GM21717 (cell line): ENCODE data around the gene TMEM215.
"Not testable (repeated sequence)": the region's sequence is repeated elsewhere in the genome, so short reads cannot be mapped to it uniquely, and the experiment has no call there.

Experiments used
- ATAC-seq: cut with Tn5 transposase; IDR thresholded peaks from one replicate; pipeline ENCODE4 v1.9.1; 2021; ENCODE audit warnings: mild to moderate bottlenecking, moderate library complexity; ENCODE audit not compliant: unreplicated experiment

Gene TMEM215, protein sequence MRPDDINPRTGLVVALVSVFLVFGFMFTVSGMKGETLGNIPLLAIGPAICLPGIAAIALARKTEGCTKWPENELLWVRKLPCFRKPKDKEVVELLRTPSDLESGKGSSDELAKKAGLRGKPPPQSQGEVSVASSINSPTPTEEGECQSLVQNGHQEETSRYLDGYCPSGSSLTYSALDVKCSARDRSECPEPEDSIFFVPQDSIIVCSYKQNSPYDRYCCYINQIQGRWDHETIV

DNA sequence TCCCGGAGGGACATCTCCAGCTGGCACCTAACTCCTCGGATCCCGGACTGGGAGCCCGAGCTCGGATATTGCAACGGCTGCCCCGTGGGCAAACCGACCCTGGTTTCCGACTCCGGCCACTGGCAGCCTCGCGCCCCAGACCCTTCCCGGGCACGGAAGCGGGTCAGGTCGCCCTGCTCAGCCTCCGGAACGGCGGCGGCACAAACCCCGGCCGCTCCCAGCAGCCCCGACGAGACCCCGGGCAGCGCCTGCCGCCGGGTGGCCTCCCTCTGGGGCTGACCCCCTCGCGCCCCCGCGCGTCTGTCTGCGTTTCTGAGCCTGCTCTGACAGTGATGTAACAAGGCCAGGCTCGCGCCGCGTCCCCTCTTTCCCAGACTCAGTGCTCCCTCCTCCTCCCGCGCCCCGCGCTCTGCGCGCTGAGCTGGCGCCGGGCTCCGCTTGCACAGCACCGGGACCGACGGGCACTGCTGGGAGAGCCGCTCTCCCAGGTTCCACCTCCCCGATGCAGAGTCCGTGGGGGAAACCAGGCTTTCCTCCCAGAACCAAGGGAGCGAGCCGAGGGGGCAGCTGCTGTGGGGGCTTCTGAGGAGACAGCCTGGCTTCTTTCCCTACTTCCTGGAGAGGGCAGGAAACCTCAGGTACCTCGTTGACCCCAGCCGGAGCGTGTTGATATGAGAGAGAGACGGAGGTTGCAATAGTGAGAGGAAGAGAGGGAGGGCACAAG lies at the start of gene TMEM215:
Gene TMEM215 (plus strand): TSS at position 373 of the 724 bp plus-strand sequence. CDS start 644 bp downstream, outside the sequence.
- no peak for ATAC-seq

DNA sequence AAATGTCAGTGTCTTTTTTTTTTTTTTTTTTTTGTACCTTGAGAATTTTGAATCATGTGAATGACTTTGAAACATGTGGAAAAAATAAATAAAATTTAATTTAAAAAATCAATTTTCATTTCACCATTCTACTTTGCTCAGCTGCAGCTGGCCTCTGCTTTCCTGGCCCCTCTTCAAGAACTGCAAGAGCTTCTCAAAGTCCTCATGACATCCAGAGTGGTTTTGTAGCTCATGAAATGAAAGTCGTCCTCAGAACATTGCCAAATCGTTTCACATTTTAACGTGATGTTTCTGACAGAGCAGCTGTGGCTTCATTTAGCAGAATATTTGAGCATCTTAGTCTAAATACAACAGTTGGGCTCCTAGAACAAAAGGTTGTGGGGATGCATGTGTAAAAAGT lies 47.9 kb upstream of the TMEM215 start:
- no peak for ATAC-seq

DNA sequence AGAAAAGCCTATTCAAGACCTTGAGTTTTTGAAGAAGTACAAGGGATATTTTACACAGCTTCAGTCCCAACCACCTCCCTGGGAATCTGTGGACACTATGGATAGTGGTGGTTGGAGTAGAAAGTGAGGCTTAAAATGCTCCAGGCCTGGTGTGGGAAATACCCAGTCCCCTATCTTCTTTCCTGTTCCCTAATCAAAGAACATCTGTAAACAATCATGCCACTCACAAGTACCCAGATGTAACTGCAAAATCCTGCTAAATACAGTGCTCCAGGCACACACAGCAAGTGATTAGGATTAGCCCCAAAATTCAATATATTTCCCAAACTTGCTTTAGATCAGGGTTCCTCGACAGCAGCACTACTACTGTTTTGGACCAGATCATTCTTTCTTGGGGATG lies 46.0 kb upstream of the TMEM215 start:
- ATAC-seq, result no peak

DNA sequence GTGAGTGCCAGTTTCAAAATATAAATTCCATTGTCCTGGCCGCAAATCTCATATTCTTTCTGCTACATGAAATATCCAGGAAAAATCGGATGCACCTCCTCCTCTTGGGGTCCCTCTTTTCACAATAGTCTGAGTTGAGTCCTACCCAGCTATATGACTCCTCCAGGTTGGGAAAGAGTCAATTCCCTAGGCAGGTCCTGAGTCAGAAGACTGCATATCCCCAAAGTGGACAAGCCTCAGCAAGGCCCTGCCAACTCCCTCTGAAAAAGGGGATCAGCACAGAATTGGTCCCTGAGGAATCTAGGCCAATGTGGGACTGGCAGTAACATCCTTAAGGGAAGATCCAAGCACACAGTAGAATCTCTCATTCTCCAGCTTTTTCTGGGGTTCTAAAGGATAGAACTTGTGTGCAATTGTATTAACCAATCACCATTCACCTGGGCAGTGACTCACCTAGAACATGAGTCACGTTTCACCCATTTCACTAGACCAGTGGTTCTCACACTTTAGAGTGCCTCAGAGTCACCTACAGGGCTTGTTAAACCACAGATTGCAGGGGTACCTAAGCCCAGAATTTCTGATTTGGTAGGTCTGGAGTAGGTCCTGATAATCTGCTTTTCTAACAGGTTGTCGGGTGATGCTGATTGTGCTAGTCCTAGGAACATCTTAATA lies 44.7 kb upstream of the TMEM215 start:
- no peak for ATAC-seq

DNA sequence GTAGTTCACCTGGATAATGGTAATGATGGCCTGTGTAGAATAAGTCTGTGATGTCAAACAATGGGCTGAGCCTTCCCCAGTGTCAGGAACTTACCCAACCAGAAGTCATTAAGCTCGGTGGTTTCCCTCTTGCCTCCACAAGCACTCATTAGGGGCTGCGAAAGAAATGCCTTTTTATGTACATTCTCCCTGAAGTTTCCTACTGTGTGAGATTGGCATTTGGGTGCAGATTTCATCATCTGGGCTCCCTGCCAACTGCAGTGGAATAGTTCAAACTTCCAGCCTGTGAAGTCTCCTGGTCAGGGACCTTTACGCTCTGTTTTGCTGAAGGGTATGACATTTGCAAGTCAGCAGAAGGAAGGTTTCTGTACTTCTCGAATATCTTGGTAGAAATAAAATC lies 41.6 kb upstream of the TMEM215 start:
- no peak for ATAC-seq

DNA sequence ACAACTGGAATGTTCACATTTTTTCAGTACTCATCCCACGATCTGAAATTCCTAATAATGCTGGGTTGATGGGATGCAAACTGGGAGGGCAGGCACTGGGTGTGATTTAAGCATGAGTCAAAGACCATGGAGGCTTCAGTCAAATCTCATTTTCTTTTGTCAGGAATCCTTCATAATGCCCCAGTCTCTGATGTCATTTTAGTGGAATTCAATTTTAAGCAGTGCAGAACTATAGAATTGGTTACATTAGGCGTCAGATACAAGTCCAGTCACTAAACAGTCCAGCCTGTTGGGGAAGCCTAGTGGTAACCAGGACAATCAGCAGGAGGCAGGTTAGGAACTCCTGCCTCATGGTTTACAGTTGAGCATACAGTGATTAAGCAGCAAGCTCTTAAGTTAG lies 41.0 kb upstream of the TMEM215 start:
- no peak for ATAC-seq

DNA sequence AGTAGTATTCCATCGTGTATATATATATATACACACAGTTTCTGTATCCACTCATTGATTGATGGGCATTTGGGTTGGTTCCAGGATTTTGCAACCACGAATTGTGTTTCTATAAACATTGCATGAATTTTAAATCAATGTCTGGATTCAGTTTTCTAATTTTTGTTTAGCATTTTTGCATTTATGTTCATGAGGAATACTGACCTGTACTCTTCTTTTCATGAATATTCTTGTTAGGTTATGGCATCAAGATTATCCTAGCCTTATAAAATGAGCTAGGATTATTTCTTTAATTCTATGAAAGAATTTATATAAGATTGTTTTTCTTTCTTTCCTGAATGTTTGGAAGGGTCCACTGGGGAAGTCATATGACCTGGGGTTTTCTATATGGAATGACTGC lies 35.3 kb upstream of the TMEM215 start:
- ATAC-seq, result no peak

DNA sequence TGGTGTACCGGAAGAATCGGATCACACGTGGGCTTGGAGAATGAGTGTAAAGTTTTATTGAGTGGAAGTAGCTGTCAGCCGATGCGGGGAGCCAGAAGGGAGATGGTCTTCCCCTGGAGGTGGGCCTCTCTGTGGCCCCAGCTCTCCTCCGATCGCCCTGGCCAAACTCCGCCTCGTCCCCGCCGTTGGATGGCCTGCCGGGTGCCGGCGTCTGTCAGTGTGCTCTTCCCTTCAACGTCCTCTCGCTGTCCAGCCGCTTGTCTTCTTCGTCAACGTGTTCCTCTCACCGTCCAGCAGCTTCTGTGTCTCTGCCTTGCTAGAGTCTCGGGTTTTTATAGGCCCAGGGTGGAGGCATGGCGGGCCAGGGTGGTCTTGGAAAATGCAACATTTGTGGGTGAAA lies 27.6 kb upstream of the TMEM215 start:
- no peak for ATAC-seq

DNA sequence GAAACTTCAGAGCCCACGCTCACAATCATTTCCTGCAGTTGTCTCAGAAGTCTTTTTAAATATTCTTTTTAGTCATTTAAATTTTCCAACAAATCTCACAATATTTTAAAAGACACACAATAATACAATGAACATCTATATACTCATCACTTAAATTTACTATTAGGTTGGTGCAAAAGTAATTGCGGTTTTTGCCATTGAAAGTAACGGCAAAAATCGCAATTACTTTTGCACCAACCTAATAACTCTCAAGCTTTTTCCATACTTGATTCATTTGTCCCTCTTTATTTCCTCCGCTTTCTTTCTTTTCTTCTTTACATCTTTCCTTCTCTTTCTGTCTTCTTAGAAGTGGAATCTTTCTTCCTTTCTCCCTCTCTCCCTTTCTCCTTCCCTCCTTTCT lies 19.2 kb upstream of the TMEM215 start:
- ATAC-seq, result no peak

DNA sequence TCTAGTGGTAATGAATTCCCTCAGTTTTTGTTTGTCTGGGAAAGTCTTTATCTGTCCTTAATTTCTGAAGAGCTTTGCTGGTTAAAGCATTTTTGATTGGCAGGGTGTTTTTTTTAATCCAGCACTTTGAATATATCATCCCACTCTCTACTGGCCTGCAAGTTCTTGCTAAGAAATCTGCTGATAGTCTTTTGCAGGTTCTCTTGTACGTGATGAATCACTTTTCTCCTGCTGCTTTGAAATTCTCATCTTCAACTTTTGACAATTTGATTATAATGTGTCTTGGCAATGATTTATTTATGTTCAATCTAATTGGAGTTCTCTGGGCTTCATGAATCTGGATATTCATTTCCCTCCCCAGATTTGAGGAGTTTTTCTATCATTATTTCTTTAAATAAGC lies 8.1 kb upstream of the TMEM215 start:
- ATAC-seq, result no peak

DNA sequence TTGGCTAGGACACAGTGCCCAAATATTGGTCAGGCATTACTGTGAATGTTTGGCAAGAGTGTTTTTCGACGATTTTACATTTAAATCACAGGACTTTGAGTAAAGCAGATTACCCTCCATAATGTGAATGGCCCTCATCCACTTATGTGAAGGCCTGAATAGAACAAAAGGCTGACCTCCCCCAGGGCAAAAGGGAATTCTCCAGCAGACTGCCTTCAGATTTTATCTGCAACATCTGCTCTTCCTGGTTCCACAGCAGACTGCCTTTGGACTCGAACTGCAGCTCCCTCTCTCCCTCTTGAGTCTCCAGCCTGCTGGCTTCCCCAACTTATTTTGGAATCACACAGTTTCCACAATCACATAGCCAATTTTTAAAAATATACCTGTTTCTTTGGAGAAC lies 7.1 kb upstream of the TMEM215 start:
- ATAC-seq, result no peak

DNA sequence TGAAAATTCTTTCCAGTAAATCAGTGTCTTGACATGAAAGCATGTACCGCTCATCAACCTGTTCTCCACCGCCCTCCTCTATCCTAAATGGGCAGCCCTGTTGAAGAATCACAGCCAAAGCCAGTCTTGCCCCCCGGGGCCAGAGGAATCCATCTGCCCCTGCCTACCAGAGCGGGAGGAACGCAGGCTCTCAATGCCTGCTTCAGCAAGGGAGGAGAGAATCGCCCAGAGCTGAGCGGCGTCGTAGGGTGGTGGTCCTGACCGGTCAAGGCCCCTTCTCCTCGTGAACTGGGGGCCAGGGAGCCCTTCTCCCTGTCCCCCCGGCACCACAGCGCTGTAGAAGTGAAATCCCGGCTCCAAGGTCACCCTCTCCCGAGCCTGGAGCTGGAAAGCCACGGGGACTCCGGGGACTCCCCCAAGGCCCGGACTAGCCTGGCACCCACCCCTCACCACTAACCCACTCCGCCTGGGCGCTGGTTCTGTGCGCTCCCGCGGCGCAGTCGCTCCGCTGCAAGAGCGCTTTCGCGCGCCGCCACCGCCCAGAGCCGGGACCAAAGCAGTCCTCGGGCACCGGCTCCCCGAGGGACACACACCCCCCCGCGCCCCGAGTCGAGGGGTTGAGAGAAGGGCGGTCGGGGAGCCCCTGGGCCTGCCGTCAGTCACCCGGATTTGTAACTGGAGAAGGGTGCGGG lies 718 bp upstream of the TMEM215 start:
- no peak for ATAC-seq

DNA sequence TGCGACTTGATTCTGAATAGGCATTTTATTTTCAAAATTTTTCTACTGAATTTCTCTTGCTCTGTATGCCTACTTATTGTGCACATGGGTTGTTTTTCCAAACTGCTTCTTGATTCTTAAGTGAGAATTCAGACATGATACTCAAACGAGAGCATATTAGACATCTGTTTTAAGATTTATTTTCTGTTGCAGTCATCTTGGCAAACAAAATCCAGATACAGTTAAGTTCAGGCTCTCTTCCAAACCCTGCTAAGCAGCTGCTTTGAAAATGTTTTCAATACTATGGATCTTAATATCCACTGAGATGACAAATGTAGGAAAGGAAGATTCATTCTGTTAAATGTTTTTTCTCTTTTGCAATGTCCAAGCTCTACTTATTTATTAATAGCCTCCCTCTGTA lies 4.5 kb downstream of the TMEM215 start:
- ATAC-seq, result no peak

DNA sequence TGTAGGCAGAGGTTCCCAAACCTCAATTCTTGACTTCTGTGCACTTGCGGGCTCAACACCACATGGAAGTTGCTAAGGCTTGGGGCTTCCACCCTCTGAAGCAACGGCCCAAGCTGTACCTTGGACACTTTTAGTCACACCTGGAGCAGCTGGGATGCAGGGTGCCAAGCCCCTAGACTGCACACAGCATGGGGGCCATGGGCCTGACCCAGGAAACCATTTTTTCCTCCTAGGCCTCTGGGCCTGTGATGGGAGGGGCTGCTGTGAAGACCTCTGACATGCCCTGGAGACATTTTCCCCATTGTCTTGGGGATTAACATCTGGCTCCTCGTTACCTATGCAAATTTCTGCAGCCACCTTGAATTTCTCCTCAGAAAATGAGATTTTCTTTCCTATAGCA lies 12.7 kb downstream of the TMEM215 start:
- ATAC-seq, result not testable (repeated sequence)

DNA sequence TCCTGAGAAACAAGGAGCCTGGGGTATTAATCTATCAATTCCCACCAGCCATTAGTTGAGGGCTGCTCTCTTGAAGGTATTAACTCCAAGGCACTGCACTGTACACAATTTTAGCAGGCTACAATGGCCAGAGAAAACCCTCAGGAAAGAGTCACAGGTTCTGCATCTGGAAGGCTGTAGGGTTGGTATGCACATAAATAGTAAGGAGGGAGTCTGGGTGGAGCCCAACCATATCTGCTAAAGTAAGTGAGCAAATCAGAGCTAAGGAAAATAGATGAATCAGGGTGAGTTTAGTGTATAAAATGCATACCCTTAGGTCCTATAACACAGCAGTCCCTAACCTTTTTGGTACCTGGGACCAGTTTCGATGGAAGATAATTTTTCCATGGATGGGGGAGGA lies 18.2 kb downstream of the TMEM215 start:
- no peak for ATAC-seq

DNA sequence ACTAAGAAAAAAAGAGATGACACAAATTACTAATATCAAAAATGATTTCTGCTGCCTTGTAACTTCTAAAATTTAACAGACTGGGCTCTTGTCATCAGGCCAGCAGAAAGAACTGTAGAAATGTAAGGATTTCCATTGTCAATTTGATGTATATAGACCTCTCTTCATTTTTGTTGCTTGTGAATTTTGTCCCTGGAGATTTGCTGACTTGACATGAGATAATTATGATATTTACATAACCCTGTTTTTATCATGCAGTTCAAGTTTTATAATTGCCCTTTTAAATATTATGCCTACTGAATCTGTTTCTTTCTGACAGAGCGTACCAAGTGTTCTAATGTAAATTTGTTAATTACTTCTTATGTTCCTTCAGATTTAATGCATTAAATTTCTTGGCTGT lies 23.9 kb downstream of the TMEM215 start:
- ATAC-seq, result no peak

DNA sequence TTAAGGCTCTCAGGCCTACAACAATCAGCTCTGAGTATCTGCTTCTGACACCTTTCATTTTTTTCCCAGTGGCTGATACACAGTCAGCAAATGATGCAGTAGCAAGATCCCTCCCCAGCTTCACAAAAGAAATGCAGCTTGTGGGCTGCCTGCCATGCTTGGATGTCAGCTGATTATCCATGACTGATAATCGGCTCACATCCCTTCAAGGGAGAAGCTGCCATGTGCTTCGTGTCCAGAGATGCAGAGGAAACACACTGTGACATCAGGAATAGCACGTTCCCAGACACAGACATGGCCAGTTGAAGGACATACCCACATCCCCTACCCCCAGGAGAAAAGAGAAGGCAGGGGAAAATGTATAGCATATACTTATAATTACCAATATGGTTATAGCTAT lies 27.9 kb downstream of the TMEM215 start:
- ATAC-seq, result no peak

DNA sequence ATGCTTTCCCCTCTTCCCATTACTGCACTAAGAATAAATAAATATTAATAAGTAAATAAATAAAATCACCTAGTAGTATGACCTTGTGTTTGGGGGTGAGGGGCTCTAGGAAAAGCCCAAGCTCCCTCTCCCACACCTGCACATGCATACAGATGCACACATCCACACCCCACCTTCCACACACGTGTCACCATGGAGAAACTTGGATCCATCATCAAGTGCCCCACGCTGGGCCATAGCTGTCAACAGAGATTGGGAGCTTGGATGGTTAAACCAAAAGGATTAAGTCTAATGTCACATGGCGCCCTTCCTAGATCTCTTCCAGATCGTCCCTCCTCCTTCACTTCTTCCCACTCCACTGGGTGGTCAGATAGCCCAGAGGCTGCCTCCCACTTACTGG lies 37.0 kb downstream of the TMEM215 start:
- no peak for ATAC-seq

DNA sequence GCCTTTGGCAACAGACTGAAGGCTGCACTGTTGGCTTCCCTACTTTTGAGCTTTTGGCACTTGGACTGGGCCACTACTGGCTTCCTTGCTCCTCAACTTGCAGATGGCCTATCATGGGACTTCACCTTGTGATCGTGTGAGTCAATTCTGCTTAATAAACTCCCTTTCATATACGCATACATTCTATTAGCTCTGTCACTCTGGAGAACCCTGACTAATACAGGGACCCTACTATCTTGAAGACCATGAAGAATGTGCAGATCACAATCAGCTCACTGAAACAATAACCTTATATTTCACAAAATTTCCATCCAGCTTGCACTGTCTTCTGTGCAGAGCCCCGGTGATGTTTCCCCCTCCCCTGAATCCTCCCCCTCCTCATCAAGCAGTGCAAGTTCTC lies 39.8 kb downstream of the TMEM215 start:
- no peak for ATAC-seq

DNA sequence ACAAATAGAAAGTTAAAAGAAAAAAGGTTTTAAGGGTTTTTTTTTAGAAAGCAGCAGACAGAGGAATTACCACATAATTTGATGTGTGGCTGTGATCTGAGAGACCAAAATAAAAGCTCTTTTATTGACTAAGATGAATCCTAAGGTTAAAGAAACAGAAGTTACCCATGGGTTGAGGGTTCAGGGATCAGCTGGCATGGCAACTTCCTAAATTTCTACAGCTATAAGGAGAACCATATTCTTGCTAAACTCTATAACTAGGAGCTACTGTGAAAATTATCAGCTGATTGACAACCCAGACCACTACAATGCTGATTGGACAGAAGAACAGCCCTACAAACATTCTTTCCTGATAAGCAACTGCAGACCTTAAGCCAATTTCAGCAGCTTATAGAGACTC lies 40.2 kb downstream of the TMEM215 start:
- no peak for ATAC-seq

DNA sequence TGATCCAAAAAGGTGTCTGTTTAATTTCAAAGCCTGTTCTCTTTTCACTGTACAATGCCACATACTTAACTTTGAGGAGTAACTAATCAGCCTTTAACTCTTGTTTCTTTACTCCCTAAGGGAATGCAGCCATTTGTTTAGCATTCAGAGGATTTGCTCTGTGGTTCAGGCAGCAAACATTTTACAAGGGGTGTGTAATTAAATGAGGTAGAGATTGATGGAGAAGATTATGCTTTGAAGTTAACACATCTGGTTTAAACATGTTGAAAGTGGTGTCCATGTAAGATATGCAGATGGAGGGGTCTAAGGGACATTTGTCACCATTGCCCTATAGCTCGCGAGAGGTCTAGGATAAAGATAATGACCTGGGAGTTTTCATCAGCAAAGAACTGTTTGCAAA lies 41.9 kb downstream of the TMEM215 start:
- ATAC-seq, result no peak

DNA sequence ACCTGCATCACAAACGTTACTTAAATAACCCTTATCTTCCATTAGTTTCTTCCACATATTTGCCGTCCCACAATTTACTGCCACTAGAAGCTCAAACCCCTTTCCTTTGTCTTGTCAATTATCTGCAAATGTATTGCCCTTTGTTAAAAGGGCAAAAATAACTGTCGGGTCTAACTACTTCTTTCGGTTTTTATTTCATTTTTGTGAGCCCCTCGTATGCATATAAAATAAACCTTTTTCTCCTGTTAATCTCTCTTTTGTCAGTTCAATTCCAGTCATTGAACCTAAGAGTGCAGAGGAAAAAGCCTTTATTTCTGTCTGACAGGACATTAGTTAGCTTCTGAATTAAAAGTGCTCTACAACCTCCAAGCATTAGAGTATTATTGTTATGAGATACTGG lies 45.5 kb downstream of the TMEM215 start:
- ATAC-seq, result no peak
